HG03558 (cell line): ENCODE data around the gene NKX1-1.
"Not testable (repeated sequence)": the region's sequence is repeated elsewhere in the genome, so short reads cannot be mapped to it uniquely, and the experiment has no call there.

Experiments
- ATAC-seq: cut with Tn5 transposase; IDR thresholded peaks from one replicate; pipeline ENCODE4 v1.9.1; 2021; ENCODE audit warnings: moderate number of reproducible peaks; ENCODE audit not compliant: unreplicated experiment; ENCODE audit errors: extremely low read depth

NKX1-1 gene

GRCh38 chr4:1405636-1406393, 427 bp downstream of the NKX1-1 start:
- no peak for ATAC-seq

- ATAC-seq: no peak
These were observed 997 bp downstream of the NKX1-1 start for GRCh38 chr4:1405254-1405635.

- ATAC-seq: no peak
These were observed 1.5 kb downstream of the NKX1-1 start for GRCh38 chr4:1404573-1405253.

GRCh38 chr4:1403591-1404572, 2.4 kb downstream of the NKX1-1 start:
- no peak for ATAC-seq

- no peak for ATAC-seq
These were observed 3.1 kb downstream of the NKX1-1 start for GRCh38 chr4:1403177-1403583.

GRCh38 chr4:1402516-1403091, 3.6 kb downstream of the NKX1-1 start:
- no peak for ATAC-seq

- no peak for ATAC-seq
These were observed 4.2 kb downstream of the NKX1-1 start for GRCh38 chr4:1402021-1402515.

GRCh38 chr4:1401409-1402020, 4.7 kb downstream of the NKX1-1 start:
- no peak for ATAC-seq

GRCh38 chr4:1400831-1401408, 5.3 kb downstream of the NKX1-1 start:
- ATAC-seq: no peak

- no peak for ATAC-seq
These were observed 5.9 kb downstream of the NKX1-1 start for GRCh38 chr4:1400191-1400805.

GRCh38 chr4:1399508-1400190, 6.6 kb downstream of the NKX1-1 start:
- ATAC-seq: no peak

- no peak for ATAC-seq
These were observed 7.3 kb downstream of the NKX1-1 start for GRCh38 chr4:1398681-1399507.

GRCh38 chr4:1396806-1397455, 9.3 kb downstream of the NKX1-1 start:
- no peak for ATAC-seq

GRCh38 chr4:1395941-1396805, 10.1 kb downstream of the NKX1-1 start:
- ATAC-seq: no peak

- ATAC-seq: not testable (repeated sequence)
These were observed 10.8 kb downstream of the NKX1-1 start for GRCh38 chr4:1395389-1395820.
